ENCODE data around the gene PPID.
"Not testable (repeated sequence)": the region's sequence is repeated elsewhere in the genome, so short reads cannot be mapped to it uniquely, and the experiment has no call there.

The PPID gene

DNA sequence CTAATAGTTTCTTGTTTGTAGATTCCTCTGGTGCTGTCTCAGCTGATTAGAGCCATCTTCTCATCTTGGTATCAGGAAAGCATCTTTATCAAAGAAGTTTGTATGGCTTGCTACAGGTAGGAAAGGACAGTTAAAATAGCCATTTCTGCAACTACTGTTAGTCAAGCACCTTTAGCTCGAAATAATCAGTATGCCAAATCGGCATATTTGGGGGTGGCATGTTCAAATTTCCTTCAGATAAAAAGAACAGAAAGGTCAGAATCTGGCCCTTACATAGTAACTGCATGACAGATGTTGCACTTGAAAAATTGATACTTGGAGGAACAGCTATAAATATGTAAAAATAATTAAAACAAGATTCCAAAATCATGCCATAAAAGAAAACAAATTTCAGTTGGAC, 56.3 kb downstream of the PPID start:
- no peak for DNase-seq (ENCODE audit: low read depth)

DNA sequence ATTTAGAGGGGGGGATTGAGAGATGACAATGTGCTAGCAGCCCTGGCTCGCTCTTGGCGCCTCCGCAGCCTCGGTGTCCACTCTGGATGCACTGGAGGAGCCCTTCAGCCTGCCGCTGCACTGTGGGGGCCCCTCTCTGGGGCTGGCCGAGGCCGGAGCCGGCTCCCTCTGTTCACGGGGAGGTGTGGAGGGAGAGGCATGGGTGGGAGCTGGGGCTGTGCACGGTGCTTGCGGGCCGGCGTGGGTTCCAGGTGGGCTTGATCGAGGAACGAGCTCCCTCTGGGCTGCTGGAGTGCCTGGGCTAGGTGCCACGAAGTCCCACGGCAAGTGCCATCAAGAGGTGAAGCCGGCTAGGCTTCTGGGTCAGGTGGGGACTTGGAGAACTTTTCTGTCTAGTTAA, 58.4 kb downstream of the PPID start:
- no peak for DNase-seq (ENCODE audit: low read depth)

DNA sequence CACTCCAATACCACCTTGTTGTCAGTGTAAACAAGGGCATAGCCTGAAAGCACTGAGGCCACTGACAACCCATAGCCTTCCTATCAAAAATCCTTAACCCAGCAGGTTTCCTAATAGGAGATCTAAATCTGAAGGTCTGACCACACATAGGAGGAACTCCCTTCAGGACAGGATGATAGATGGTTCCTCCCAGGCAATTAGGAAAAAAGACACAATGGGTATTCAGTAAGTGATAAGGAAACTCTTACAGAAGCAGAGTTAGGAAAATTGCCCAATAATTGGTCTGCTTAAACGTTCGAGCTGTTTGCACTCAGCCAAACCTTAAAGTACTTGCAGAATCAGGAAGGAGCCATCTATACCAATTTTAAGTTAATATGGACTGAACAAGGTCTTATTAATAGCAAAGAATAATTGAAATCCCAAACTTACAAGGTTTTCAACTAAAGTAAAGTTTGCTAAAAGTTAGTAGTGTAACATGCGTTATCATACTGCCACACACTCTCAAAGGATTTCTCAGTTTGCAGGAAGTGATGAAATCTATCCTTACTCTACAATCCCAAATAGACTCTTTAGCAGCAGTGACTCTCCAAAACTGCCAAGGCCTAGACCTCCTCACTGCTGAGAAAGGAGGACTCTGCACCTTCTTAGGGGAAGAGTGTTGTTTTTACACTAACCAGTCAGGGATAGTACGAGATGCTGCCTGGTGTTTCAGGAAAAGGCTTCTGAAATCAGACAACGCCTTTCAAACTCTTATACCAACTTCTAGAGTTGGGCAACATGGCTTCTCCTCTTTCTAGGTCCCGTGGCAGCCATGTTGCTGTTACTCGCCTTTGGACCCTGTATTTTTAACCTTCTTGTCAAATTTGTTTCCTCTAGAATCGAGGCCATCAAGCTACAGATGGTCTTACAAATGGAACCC, 59.2 kb downstream of the PPID start:
- DNase-seq (ENCODE audit: low read depth) = not testable (repeated sequence)

DNA sequence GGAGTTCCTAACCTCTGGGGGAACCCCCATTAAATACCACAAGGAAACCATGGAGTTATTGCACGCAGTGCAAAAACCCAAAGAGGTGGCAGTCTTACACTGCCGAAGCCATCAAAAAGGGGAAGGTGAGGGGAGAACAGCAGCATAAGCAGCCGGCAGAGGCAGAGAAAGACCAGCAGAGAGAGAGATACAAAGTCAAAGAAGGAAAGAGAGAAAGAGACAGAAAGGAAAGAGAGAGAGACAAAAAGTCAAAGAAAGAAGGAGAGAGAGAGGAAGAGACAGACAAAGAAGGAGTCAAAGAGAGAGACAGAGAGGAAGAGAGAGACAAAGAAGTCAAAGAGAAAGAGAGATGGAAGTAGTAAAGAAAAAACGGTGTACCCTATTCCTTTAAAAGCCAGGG, 59.9 kb downstream of the PPID start:
- DNase-seq (ENCODE audit: low read depth) = not testable (repeated sequence)
